Spleen (tissue), 7 donors: ENCODE measurements around the gene TMX1.

ENCODE experiments used
- CTCF ChIP-seq, 11 experiments: fragments of 200-600 bp in 7 of 11; fragments of 450-650 bp in 4 of 11; sonication (generic) in 4 of 11; IDR thresholded peaks in 8 of 11; conservative IDR thresholded peaks in 3 of 11; 1 replicate in 7 of 11; 2 replicates in 4 of 11; pipeline versions ENCODE4 v1.4.0 to v1.8.0; 2016 to 2021; ENCODE audit warnings: antibody characterized with exemption in 11 of 11, inconsistent platforms in 4 of 11, mild to moderate bottlenecking in 1 of 11
- POLR2A ChIP-seq, 3 donors: fragments of 450-650 bp; IDR thresholded peaks; one replicate each; pipeline ENCODE4 v1.5.1; 2017; ENCODE audit warnings: antibody characterized with exemption in 3 of 3, mild to moderate bottlenecking in 1 of 3
- POLR2AphosphoS5 ChIP-seq, 3 donors: sonication (generic); formaldehyde crosslinking; IDR thresholded peaks; one replicate each; pipeline ENCODE4 v1.5.1; 2017; ENCODE audit warnings: antibody characterized with exemption in 3 of 3
- donor health status: DM: no; HTN: no; CAD: no; lungs with moderate emphysema.
- donor health status: DM: no; HTN: no; CAD: no.
- donor health status: DM: no; HTN: no; CAD: no.

- TF ChIP-seq CTCF (IDR thresholded peaks at IDR 0.05 in 8 of 11, conservative IDR thresholded peaks at IDR 0.05 in 3 of 11) (no peak), POLR2AphosphoS5 (IDR thresholded peaks at IDR 0.05) (no peak), POLR2A (IDR thresholded peaks at IDR 0.05) (no peak)
These were observed 13.8 kb downstream of the TMX1 start for GRCh38 chr14:51253880-51254279.
